Panc1 (cell line): ENCODE measurements around the gene TSHZ1. TPM values are rescaled to one million over a fixed set of nuclear protein-coding genes. Genes with fewer than 3 reads are reported as not detected.

Source experiments
- ATAC-seq: fragments of 200-7000 bp; cut with Tn5 transposase; 2 replicates; pipeline ENCODE4 v1.9.1; 2020; ENCODE audit warnings: mild to moderate bottlenecking, moderate library complexity
- BruUV-seq: library from RNA; stranded (reverse); fragments of 400-500 nt; replicated peaks from 2 replicates; lab custom pipeline; 2021; lab: Mats Ljungman, UMichigan
- CTCF ChIA-PET: fragments of 300-600 bp; sonication (Branson Sonifier 250); formaldehyde crosslinking; loops from one replicate; lab custom pipeline; 2022; ENCODE audit warnings: antibody characterized with exemption; lab: Charles Lee
- POLR2A ChIA-PET: fragments of 300-600 bp; sonication (Branson Sonifier 250); formaldehyde crosslinking; loops from one replicate; lab custom pipeline; 2022; ENCODE audit warnings: antibody characterized with exemption; lab: Charles Lee
- DNase-seq: peaks from one replicate; pipeline ENCODE4 v3.0.0-alpha.2; 2010; ENCODE audit warnings: low read depth, low spot score
- H3K27ac ChIP-seq: 2 replicates; pipeline ENCODE4 v1.5.1; 2011; ENCODE audit warnings: mild to moderate bottlenecking, low read length, inconsistent platforms
- H3K27me3 ChIP-seq: fragments of 200-500 bp; sonication (Bioruptor generic); 2 replicates; pipeline ENCODE4 v1.6.0; 2014; ENCODE audit warnings: low read length, inconsistent platforms; ENCODE audit not compliant: control insufficient read depth, insufficient read depth
- H3K36me3 ChIP-seq: fragments of 200-500 bp; sonication (Bioruptor generic); 2 replicates; pipeline ENCODE4 v1.5.1; 2014; ENCODE audit warnings: inconsistent platforms, mild to moderate bottlenecking, low read length, moderate library complexity; ENCODE audit not compliant: control insufficient read depth, insufficient read depth
- H3K4me1 ChIP-seq: 2 replicates; pipeline ENCODE4 v1.5.1; 2011; ENCODE audit warnings: inconsistent platforms, mild to moderate bottlenecking, low read length, moderate library complexity; ENCODE audit not compliant: control insufficient read depth, insufficient read depth
- H3K4me3 ChIP-seq, 2 experiments: 2 replicates each; pipeline ENCODE4 v1.5.1; 2011 to 2012; ENCODE audit warnings: low read depth in 2 of 2, low read length in 2 of 2, mild to moderate bottlenecking in 2 of 2, inconsistent platforms in 1 of 2, moderate library complexity in 1 of 2
- H3K9me3 ChIP-seq: fragments of 200-500 bp; sonication (Bioruptor generic); 2 replicates; pipeline ENCODE4 v1.5.1; 2014; ENCODE audit warnings: low read depth, mild to moderate bottlenecking, inconsistent platforms, low read length, moderate library complexity; ENCODE audit not compliant: control insufficient read depth, insufficient read depth
- POLR2AphosphoS5 ChIP-seq: IDR thresholded peaks from 2 replicates; pipeline ENCODE4 v1.6.1; 2012; ENCODE audit warnings: mild to moderate bottlenecking, low read depth, low read length, moderate library complexity
- SIN3A ChIP-seq: IDR thresholded peaks from 2 replicates; pipeline ENCODE4 v1.6.1; 2012; ENCODE audit warnings: low read depth, mild to moderate bottlenecking, low read length, moderate library complexity, borderline replicate concordance; ENCODE audit not compliant: insufficient read depth
- TCF7L2 ChIP-seq: IDR thresholded peaks from 2 replicates; pipeline ENCODE4 v1.6.1; 2011; ENCODE audit warnings: mild to moderate bottlenecking, low read depth, low read length, inconsistent platforms
- in situ Hi-C: cut with HindIII; loops from 2 replicates; pipeline ENCODE4 v1.10.0; 2016; ENCODE audit warnings: low sequenced_read_pairs, low pct_unique_long_range_greater_than_20kb
- intact Hi-C: fragments of 100-400 bp; cut with micrococcal nuclease; formaldehyde crosslinking; loops from one replicate; pipeline ENCODE4 v1.10.0; 2022; ENCODE audit not compliant: unreplicated experiment
- total RNA-seq: library from RNA; stranded (reverse); gene quantifications from one replicate; pipeline ENCODE4 v1.2.1, GENCODE V29; 2021; ENCODE audit not compliant: unreplicated experiment
- TF ChIP-seq, protein P1 (sequence below), 2 experiments: IDR thresholded peaks; 2 replicates each; pipeline ENCODE4 v1.6.1; 2011 to 2012; ENCODE audit warnings: low read depth in 2 of 2, control low read depth in 1 of 2, low read length in 1 of 2, mild to moderate bottlenecking in 1 of 2, moderate library complexity in 1 of 2; ENCODE audit not compliant: insufficient read depth in 1 of 2
- TF ChIP-seq, protein P2 (sequence below): fragments of 450-650 bp; IDR thresholded peaks from 2 replicates; pipeline ENCODE4 v1.5.1; 2017; ENCODE audit warnings: mild to moderate bottlenecking

Gene TSHZ1
- total RNA-seq, 1 experiment from 2014 or later = 10.0 TPM

DNA sequence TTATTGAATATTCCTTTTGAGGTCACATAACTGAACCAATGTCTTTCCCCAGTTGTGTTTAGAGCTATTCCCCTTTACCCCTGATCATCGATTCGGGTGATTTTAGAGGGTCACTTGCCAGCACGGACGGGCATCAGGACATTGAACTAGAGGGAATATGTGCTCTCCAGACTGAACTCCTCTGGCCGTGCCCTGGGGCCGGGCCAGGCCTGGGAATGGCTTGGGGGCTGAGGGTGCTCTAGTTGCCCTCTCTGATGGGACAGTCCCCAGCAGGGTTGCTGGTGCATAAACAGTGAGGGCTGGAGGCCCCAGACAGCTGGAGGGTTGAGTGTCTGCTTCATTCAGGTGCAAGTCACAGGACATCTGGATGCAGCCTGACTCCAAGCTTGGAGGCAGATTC is 126.2 kb downstream of the TSHZ1 start:
- intact Hi-C loops = no loop called here

DNA sequence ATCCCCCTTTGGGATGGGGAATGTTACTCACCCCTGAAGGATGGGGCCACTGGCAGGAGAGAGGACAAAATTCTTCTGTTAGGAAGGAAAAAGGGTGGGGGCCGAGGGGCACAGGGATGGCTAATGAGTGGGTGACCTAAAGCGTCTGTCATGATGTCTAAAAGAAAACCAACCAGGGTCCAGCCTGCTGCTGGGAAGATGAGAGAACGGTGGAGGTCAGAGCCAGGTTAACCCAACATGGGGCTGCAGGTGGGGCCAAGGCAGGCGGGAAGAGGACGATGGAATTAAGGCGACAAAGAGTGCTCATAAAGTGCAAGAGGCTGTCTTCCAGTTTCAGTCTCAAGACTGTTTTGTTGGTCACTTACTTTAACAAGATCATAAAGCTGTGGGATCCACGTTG is 126.8 kb downstream of the TSHZ1 start:
- TF ChIP-seq SIN3A = no peak
- no peak for TF ChIP-seq TCF7L2
- TF ChIP-seq, protein P1, sequence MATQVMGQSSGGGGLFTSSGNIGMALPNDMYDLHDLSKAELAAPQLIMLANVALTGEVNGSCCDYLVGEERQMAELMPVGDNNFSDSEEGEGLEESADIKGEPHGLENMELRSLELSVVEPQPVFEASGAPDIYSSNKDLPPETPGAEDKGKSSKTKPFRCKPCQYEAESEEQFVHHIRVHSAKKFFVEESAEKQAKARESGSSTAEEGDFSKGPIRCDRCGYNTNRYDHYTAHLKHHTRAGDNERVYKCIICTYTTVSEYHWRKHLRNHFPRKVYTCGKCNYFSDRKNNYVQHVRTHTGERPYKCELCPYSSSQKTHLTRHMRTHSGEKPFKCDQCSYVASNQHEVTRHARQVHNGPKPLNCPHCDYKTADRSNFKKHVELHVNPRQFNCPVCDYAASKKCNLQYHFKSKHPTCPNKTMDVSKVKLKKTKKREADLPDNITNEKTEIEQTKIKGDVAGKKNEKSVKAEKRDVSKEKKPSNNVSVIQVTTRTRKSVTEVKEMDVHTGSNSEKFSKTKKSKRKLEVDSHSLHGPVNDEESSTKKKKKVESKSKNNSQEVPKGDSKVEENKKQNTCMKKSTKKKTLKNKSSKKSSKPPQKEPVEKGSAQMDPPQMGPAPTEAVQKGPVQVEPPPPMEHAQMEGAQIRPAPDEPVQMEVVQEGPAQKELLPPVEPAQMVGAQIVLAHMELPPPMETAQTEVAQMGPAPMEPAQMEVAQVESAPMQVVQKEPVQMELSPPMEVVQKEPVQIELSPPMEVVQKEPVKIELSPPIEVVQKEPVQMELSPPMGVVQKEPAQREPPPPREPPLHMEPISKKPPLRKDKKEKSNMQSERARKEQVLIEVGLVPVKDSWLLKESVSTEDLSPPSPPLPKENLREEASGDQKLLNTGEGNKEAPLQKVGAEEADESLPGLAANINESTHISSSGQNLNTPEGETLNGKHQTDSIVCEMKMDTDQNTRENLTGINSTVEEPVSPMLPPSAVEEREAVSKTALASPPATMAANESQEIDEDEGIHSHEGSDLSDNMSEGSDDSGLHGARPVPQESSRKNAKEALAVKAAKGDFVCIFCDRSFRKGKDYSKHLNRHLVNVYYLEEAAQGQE (IDR thresholded peaks at IDR 0.05; ENCODE audit: insufficient read depth in 1 of 2, low read depth in 2 of 2, low read length in 1 of 2) = no peak
- no peak for TF ChIP-seq POLR2AphosphoS5
- TF ChIP-seq, protein P2, sequence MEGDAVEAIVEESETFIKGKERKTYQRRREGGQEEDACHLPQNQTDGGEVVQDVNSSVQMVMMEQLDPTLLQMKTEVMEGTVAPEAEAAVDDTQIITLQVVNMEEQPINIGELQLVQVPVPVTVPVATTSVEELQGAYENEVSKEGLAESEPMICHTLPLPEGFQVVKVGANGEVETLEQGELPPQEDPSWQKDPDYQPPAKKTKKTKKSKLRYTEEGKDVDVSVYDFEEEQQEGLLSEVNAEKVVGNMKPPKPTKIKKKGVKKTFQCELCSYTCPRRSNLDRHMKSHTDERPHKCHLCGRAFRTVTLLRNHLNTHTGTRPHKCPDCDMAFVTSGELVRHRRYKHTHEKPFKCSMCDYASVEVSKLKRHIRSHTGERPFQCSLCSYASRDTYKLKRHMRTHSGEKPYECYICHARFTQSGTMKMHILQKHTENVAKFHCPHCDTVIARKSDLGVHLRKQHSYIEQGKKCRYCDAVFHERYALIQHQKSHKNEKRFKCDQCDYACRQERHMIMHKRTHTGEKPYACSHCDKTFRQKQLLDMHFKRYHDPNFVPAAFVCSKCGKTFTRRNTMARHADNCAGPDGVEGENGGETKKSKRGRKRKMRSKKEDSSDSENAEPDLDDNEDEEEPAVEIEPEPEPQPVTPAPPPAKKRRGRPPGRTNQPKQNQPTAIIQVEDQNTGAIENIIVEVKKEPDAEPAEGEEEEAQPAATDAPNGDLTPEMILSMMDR = no peak
- H3K4me3 ChIP-seq = no peak overlapping the region
- ATAC-seq (no peak), DNase-seq (no peak)
- H3K27ac ChIP-seq = no peak overlapping the region
- CTCF ChIA-PET = no interaction called here
- in situ Hi-C loops = no loop called here
- intact Hi-C loops = no loop called here
- POLR2A ChIA-PET = no interaction called here
- H3K9me3 ChIP-seq = no peaks in the 10 kb centered on the region
- no peaks in the 10 kb centered on the region for H3K36me3 ChIP-seq
- H3K27me3 ChIP-seq = peaks cover 2% of the 10 kb centered on the region; the same call in 1 of the 2 replicates
- no TSS peak for BruUV-seq
- H3K4me1 ChIP-seq = no peaks in the 10 kb centered on the region

More for the DNA sequence above, 126.2 kb downstream of the TSHZ1 start:
- ATAC-seq (no peak), DNase-seq (no peak)
- Histone ChIP-seq H3K27ac (no peak overlapping the region), H3K4me1 (no peaks in the 10 kb centered on the region), H3K36me3 (no peaks in the 10 kb centered on the region), H3K4me3 (no peak overlapping the region), H3K9me3 (no peaks in the 10 kb centered on the region), H3K27me3 (peaks cover 2% of the 10 kb centered on the region; the same call in 1 of the 2 replicates)
- no peak for TF ChIP-seq POLR2AphosphoS5
- TF ChIP-seq, protein P2 = no peak
- no peak for TF ChIP-seq TCF7L2
- TF ChIP-seq, protein P1 (IDR thresholded peaks at IDR 0.05; ENCODE audit: insufficient read depth in 1 of 2, low read depth in 2 of 2, low read length in 1 of 2) = no peak
- no peak for TF ChIP-seq SIN3A
- POLR2A ChIA-PET = no interaction called here
- in situ Hi-C loops = no loop called here
- BruUV-seq = no TSS peak
- CTCF ChIA-PET = no interaction called here
